Measurements from ENCODE around the gene CUL7.
"Not testable (repeated sequence)": the region's sequence is repeated elsewhere in the genome, so short reads cannot be mapped to it uniquely, and the experiment has no call there.

Gene CUL7

DNA sequence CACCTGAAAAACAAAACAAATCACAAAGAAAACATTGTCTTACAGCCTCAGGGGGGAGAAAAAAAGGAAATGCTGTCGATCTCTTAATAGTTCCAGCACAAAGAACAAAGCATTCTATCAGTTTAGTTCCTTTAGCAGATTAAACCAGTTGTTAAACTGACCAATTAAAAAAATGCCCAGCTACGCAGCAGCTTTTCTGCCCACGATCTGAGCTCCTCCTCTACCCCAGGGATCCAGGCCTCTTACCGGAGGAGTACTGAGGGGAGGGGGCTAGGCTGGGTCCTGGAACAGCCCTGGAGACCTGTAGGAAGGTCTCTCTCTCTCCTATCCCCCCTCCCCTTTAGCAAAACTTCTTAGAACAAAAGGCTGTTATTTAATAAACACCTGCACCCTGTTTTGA is 35.8 kb upstream of the CUL7 start:
- no peak for DNase-seq (ENCODE audit: low read depth in 2 of 2)
- no peak for TF ChIP-seq CTCF (IDR thresholded peaks at IDR 0.05; ENCODE audit: low read depth, low read length)
- no peak overlapping the region for H3K4me3 ChIP-seq (replicated peaks in 1 of 2; ENCODE audit: low read depth in 2 of 2, low read length in 2 of 2)

DNA sequence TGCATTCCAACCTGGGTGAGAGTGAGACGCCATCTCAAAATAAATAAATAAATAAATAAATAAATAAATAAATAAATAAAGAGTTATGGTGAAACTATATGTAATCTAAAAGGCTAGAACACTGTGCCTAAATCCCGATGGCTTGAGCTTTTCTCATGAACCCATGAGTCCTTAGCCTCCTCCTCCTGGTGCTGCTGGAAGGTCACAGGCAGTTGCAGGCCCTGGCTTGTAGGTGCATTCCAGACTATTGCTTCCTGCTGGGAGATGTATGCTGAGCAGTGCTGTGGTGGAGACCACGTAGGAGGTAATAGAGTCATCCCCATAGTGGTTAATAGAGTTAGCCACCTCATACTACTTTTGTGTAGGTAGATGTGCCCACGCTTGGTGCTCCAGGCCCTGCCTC is 35.0 kb upstream of the CUL7 start:
- TF ChIP-seq CTCF (IDR thresholded peaks at IDR 0.05; ENCODE audit: low read depth, low read length), result no peak
- no peak for DNase-seq (ENCODE audit: low read depth in 2 of 2)
- H3K4me3 ChIP-seq (replicated peaks in 1 of 2; ENCODE audit: low read depth in 2 of 2, low read length in 2 of 2), result no peak overlapping the region

GRCh38 chr6:43086022-43086658 is 32.5 kb upstream of the CUL7 start:
- no peak for DNase-seq (ENCODE audit: low read depth in 2 of 2)
- no peak overlapping the region for H3K4me3 ChIP-seq (replicated peaks in 1 of 2; ENCODE audit: low read depth in 2 of 2, low read length in 2 of 2)
- no peak for TF ChIP-seq CTCF (IDR thresholded peaks at IDR 0.05; ENCODE audit: low read depth, low read length)

DNA sequence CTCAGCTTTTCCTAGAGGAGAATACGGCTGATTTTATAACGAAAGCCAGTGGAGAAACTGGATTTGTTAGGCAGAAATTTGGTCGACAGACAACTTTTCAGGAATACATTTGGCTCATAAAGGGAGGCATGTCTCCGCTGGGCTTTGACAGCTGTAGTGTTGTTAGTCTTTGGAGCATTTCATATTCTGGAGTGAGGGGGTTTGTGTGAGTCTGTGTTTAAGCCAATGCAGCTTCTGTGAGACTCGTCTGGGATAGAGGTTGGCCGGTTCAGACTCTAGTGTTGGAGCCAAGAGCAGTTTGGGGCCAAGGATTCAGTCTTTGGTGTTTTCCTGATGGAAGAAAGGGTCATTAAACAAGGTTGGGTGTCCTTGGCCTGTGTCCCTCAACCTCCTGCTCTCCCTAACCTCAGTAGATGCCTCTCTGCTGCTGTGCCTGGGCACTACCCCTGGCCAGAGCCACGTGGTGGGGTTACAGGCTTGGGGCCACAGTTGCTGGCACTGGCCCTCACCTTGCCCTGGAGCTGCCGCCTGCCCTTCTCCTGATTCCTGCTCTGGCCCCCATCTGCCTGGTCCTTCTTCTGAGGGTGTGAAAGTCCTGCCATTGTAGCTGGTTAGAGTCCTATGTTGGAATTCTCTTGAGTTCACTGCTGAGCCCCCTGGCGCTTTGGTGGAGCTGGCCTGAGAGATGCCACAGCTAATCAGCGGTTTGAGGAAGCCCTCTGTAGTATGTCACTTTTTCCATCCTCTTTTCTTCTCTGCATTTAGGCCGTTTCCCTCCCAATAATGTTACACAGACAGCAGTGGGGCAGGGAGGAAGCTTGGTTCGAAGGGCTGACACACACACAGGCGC is 29.4 kb upstream of the CUL7 start:
- no peak for DNase-seq (ENCODE audit: low read depth in 2 of 2)
- TF ChIP-seq CTCF (IDR thresholded peaks at IDR 0.05; ENCODE audit: low read depth, low read length), result no peak

GRCh38 chr6:43081922-43082321 is 28.3 kb upstream of the CUL7 start:
- not testable (repeated sequence) for DNase-seq (ENCODE audit: low read depth in 2 of 2); H3K4me3 ChIP-seq (replicated peaks in 1 of 2; ENCODE audit: low read depth in 2 of 2, low read length in 2 of 2)

More for the DNA sequence above, 29.4 kb upstream of the CUL7 start:
- H3K4me3 ChIP-seq (replicated peaks in 1 of 2; ENCODE audit: low read depth in 2 of 2, low read length in 2 of 2), result no peak overlapping the region

DNA sequence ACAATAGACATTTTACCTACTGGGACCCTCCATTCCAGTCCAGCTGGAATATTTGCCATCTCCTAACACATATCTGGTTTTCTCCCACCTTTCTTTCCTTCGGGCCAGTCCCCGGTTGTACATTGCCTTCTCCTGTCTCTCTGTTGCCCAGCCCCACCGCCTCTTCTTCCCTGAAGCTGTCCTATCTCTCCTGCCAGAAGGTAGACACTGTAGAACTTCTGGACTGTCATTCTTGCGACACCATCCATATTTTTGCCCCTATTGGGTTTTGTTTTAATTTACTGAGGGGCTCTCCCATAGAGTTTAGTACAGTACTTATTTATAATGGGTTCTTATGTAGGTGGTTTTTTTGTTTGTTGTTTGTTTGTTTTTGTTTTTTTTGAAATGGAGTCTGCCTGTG is 27.4 kb upstream of the CUL7 start:
- no peak for TF ChIP-seq CTCF (IDR thresholded peaks at IDR 0.05; ENCODE audit: low read depth, low read length)
- DNase-seq (ENCODE audit: low read depth in 2 of 2), result no peak
- H3K4me3 ChIP-seq (replicated peaks in 1 of 2; ENCODE audit: low read depth in 2 of 2, low read length in 2 of 2), result no peak overlapping the region

- DNase-seq (ENCODE audit: low read depth in 2 of 2), result peak in 1 of 2 donors; percentile 35
Observed at GRCh38 chr6:43078691-43079090, 25.0 kb upstream of the CUL7 start.

More at GRCh38 chr6:43078691-43079090, 25.0 kb upstream of the CUL7 start:
- no peak for TF ChIP-seq CTCF (IDR thresholded peaks at IDR 0.05; ENCODE audit: low read depth, low read length)
- H3K4me3 ChIP-seq (replicated peaks in 1 of 2; ENCODE audit: low read depth in 2 of 2, low read length in 2 of 2), result no peak overlapping the region

All from cardiac fibroblast (primary cell).